Activated CD4-positive, alpha-beta T cell treated with anti-CD3 and anti-CD28 coated beads, Interleukin-2, amount 50 U/mL, for 48 hours (primary cell): Measurements from ENCODE around the gene IGFBPL1.

ENCODE experiments used
- DNase-seq, 2 experiments: peaks; one replicate each; pipeline ENCODE4 v3.0.0-alpha.2; 2020

The IGFBPL1 gene

GRCh38 chr9:38376021-38376670 is 48.1 kb downstream of the IGFBPL1 start:
- no peak for DNase-seq

DNA sequence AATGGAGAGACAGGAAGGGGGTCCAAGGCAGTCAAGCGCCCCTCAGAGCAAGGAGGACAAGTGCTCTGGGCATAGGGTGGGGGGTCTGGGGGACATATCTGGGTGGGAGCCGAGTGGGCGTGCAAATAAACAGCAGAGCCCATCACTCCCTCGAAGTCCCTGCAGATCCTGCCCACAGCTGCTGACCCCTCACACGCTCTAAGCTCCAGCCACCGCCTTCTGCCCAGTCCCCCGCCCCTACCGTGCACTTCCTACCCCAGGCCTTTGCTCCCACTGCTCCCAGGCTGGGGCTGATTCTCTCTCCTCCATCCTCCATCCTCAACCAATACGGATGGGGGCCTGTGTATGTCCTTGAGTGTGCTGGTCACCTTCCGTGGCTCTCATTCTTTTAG is 48.7 kb downstream of the IGFBPL1 start:
- no peak for DNase-seq

- no peak for DNase-seq
Measured at GRCh38 chr9:38374847-38375571, 49.2 kb downstream of the IGFBPL1 start.

DNA sequence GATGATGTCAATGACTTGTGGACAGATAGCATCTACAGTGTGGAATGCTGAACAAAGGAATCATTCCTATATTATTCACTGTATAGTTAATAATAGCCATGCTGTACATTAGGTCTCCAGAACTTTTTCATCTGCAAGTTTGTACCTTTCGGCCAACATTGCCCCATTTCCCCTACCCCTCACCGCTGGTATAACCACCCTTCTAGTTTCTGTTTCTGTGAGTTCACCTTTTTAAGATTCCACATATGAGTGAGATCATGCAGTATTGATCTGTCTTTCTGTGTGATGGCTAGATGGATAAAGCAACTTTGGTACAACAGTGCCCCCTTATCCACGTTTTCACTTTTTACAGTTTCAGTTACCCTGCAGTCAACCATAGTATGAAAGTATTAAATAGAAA is 50.6 kb downstream of the IGFBPL1 start:
- DNase-seq = no peak

DNA sequence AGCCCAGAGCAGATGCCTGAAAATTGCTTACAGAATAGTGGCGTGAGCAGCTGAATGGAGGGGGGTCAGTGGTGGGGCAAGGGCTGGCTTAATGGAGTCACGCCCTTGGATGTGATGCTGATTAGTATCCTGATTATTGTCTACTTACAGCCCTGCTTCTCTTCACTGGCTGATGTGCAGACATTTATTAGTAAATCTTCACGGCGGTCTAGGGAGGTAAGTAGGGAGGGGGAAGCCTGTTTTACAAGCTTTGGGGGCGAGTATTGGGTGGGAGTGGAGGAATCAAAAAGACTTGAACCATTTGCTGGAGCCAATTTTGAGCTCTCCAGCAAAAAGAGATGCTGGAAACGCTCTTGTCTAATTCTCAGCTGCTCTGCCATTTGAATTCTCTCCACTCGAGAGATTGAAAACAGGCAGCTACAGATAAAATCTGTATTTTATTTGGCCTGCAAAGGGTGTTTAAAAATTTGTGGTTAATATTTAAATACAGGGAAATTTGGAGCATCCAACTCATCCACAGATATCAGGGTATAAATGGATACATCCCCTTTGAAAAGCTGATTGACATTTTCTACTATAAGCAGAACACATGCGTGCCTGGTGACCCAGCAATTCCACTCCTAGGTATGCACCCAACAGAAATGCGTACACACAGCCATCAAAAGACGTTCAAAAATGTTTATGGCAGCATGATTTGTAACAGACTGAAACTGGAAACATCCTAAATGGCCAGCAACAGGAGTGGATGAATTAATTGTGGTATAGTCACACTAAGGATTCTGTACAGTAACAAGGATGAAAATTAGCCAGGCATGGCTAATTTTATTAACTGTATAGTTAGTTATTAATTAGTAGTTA is 51.3 kb downstream of the IGFBPL1 start:
- no peak for DNase-seq

GRCh38 chr9:38371495-38371894 is 52.8 kb downstream of the IGFBPL1 start:
- no peak for DNase-seq

GRCh38 chr9:38370176-38370575 is 54.1 kb downstream of the IGFBPL1 start:
- DNase-seq = no peak

GRCh38 chr9:38368731-38369130 is 55.5 kb downstream of the IGFBPL1 start:
- DNase-seq = no peak

- DNase-seq = no peak
Measured at GRCh38 chr9:38367898-38368297, 56.4 kb downstream of the IGFBPL1 start.

GRCh38 chr9:38363589-38363925 is 60.7 kb downstream of the IGFBPL1 start:
- DNase-seq = no peak

DNA sequence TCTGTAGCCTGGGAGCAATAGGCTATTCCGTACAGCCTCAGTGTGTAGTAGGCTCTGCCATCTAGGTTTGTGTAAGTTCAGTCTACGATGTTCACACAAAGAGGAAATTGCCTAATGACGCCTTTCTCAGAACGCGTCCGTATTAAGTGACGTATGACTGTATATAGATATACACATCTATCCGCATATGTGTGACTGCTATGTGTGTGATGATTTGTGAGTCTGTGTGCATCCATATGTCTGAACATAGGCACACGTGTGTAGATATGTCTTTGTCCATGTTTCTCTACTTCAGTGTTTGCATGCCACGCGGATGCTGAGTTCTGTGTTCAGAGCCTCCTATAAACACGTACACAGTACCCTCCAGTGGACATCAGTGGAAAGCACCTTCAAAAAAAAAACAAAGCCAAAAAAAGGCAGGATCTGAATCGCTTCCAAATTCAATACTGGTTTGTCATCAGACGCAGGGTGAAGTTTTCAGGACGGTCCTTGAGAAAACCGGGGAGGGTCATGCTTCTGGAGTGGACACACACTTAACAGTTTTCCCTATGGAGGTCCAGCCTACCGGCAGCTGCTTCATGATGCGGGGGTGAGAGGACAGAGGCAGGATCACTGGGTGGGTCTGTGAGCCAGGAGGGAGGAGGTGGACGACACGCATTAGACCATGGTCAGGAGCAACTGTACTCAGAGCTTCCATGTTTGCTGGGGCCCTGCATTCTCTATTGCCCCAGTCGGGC is 61.2 kb downstream of the IGFBPL1 start:
- DNase-seq = peak; percentile 7 to 20

GRCh38 chr9:38361473-38361850 is 62.8 kb downstream of the IGFBPL1 start:
- DNase-seq = no peak

DNA sequence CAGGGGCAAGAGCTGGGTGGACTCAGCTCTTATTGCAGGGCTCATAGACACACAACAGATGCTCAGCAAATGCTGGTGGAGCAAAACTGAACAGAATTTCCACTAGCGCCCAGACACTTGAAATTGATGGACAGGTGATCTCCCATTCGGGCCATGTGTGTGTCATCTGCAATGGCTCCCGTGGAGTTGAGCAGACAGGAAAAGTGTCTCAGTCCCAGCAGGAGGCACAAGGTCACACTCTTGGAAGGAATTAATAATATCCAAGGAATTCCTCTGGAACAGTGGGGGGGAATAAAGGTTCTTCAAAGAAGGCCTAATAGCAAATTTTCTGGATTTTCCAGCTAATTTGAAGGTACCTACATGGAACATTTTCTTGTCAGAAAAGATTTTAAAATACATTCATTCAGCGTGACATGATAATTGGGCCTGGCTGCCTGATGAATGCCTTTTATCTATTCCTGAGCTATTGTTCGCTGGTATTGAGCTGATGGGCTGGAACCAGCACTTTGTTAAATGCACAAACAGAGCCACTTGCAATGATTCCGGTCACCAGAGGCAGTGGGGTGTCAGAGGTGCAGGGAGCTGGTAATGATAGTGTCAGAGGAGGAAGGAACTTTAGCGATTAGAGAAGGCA is 63.3 kb downstream of the IGFBPL1 start:
- DNase-seq = no peak

- DNase-seq = no peak
Measured at GRCh38 chr9:38359689-38360385, 64.4 kb downstream of the IGFBPL1 start.

GRCh38 chr9:38359297-38359653 is 65.0 kb downstream of the IGFBPL1 start:
- no peak for DNase-seq

DNA sequence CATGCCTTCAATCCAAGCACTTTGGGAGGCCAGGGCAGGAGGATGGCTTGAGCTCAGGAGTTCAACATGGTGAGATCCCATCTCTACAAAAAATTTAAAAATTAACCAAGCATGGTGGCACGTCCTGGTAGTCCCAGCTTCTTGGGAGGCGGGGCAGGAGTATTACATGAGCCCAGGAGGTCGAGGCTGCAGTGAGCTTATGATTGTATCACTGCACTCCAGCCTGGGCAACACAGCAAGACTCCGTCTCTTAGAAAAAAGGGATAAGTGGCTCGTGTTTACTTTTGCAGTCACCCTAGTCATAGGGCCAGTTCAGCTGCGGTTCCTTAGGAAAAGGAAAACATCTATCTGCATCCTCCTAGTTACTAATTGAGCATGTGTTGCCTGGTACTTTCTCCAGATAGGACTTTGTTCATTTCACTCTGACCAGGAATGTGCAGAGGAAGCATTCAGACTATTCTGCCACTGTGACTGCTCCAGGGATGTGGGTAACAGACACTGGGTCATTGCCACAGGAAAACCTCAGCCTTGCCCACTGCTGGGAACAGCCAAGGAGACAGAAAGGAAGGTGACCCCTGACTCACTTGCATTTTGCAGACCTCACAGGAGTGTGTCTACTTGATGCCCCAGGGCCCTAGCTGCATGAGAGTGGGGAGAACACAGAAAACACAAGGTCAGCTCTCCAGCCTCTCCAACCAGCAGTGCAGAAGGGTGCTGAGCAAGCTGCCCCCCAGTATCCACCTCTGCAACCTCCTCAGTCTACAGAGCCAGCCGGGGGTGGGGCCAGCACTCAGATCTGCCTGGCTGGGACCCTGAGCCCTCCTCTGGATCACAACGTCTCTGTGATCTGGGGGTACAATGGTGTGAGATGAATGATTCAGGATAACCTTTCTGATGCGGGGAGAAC is 65.6 kb downstream of the IGFBPL1 start:
- DNase-seq = no peak

DNA sequence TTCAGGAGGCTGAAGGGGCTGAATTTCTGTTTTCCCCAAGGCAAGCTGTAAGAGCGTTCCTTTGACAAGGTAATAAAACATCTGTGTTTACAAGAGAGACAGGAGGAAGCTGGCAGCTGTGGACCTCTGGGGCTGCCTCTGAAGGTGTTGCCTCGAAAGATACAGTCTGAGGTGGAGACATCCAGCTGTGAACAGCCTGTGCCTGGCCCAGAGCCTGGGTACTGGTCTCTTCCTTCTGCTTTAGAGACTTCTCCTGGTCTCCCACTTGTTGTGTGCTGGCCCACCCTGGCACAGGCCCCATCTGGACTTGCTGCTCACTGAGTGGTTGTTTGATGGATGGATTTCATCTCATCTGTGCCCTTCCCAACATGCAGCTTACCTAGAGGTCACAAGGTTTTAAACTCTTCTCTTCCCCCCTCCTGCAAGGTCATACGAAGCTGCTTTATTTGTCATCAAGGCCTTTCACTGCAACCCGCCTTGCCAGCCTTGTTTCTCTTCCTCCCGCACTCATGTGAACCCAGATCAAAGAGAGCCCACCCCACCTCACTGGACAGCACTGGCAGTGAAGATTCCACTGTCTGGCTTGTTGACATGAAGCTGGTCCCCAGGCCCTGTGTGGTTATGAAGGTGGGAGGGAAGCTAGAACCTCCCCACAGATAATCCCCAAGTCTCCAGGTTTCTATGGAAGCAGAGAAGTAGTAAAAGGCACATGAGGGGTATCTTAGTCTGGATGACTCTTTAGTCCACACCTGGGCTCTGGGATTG is 66.7 kb downstream of the IGFBPL1 start:
- DNase-seq = no peak

- no peak for DNase-seq
Measured at GRCh38 chr9:38356851-38357250, 67.4 kb downstream of the IGFBPL1 start.
